ENCODE results near the gene GPD1L. TPM values are rescaled to one million over a fixed set of nuclear protein-coding genes. Genes with fewer than 3 reads are reported as not detected.

Gene GPD1L
- total and polyA plus RNA-seq, 2 of the 13 experiments (the other 11 are each of a cell fraction or from before 2014, with no cell fraction given): 4.9 to 13.7 TPM

DNA sequence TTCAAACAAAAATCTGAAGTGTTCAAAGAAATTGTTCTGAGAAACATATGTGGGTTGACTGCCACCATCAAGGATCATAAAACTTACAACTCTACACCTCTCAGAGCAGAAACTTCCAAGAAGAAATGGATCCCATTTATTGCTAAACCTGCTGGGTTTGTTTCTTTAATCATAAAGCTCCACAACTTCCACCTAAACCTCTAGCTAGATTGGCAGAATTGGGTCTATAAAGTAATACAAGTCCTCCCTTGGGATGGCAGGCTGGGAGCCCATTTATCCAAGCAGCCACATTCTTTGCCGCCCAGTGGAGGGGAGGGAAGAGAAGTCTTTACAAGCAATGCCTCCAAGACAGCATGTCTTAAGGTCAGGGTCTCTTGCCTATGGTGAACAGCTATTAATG is 91.6 kb downstream of the GPD1L start (continued):
- TF ChIP-seq, protein P1, sequence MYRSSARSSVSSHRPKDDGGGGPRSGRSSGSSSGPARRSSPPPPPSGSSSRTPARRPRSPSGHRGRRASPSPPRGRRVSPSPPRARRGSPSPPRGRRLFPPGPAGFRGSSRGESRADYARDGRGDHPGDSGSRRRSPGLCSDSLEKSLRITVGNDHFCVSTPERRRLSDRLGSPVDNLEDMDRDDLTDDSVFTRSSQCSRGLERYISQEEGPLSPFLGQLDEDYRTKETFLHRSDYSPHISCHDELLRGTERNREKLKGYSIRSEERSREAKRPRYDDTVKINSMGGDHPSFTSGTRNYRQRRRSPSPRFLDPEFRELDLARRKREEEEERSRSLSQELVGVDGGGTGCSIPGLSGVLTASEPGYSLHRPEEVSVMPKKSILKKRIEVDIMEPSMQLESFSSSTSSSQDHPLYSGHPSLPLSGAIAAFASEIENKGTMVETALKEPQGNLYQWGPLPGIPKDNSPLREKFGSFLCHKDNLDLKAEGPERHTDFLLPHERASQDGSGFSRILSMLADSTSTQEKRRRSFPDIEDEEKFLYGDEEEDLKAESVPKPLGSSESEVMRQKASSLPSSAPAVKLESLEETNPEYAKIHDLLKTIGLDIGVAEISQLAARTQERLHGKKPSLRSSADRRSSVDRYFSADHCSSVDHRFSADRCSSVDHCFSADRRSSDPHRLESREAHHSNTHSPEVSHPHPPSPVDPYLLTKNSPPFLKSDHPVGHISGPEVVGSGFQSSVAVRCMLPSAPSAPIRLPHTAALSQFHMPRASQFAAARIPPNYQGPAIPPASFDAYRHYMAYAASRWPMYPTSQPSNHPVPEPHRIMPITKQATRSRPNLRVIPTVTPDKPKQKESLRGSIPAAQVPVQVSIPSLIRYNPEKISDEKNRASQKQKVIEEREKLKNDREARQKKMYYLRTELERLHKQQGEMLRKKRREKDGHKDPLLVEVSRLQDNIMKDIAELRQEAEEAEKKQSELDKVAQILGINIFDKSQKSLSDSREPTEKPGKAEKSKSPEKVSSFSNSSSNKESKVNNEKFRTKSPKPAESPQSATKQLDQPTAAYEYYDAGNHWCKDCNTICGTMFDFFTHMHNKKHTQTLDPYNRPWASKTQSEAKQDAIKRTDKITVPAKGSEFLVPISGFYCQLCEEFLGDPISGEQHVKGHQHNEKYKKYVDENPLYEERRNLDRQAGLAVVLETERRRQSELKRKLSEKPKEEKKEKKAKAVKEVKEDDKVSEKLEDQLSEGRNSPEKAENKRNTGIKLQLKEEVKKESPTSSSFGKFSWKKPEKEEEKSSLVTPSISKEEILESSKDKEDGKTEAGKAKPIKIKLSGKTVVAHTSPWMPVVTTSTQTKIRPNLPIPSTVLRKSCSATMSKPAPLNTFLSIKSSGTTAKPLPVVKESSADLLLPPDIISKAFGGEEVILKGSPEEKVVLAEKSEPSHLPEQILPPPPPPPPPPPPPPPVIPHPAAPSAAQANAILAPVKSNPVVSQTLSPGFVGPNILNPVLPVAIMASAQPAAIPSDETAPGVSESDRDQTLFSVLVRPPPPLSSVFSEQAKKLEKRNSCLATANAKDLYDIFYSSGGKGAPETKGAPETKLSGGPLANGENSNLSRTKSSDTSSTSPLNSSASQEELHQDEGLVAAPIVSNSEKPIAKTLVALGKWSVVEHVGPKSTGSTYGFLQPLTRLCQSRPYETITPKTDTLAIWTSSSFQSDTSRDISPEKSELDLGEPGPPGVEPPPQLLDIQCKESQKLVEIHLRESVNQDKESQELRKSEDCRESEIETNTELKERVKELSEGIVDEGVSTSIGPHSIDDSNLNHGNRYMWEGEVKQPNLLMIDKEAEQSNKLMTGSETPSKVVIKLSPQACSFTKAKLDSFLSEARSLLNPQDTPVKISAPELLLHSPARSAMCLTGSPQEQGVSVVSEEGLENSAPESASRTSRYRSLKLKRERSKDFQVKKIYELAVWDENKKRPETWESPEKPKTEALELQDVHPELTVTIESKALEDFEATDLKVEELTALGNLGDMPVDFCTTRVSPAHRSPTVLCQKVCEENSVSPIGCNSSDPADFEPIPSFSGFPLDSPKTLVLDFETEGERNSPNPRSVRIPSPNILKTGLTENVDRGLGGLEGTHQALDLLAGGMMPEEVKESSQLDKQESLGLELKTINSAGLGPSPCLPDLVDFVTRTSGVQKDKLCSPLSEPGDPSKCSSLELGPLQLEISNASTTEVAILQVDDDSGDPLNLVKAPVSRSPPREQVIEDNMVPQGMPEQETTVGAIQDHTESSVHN (CRISPR knock-in tag; IDR thresholded peaks at IDR 0.05): no peak
- TF ChIP-seq ZMYM2 (CRISPR knock-in tag; IDR thresholded peaks at IDR 0.05): no peak
- no peak for TF ChIP-seq ZNF672 (CRISPR knock-in tag; IDR thresholded peaks at IDR 0.05)
- TF ChIP-seq, protein P2, sequence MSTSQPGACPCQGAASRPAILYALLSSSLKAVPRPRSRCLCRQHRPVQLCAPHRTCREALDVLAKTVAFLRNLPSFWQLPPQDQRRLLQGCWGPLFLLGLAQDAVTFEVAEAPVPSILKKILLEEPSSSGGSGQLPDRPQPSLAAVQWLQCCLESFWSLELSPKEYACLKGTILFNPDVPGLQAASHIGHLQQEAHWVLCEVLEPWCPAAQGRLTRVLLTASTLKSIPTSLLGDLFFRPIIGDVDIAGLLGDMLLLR (CRISPR knock-in tag; IDR thresholded peaks at IDR 0.05): no peak
- TF ChIP-seq ZNF251 (CRISPR knock-in tag; IDR thresholded peaks at IDR 0.05): no peak
- no peak for TF ChIP-seq ZNF350 (CRISPR knock-in tag; IDR thresholded peaks at IDR 0.05; ENCODE audit: borderline replicate concordance, low read depth)
- no peak for TF ChIP-seq HOXA5 (CRISPR knock-in tag; IDR thresholded peaks at IDR 0.05)
- TF ChIP-seq, protein P3, sequence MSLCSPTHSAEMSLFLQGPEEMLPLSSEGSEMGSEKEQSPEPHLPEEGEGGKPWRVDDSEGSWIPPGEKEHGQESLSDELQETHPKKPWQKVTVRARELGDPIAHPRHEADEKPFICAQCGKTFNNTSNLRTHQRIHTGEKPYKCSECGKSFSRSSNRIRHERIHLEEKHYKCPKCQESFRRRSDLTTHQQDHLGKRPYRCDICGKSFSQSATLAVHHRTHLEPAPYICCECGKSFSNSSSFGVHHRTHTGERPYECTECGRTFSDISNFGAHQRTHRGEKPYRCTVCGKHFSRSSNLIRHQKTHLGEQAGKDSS (CRISPR knock-in tag; IDR thresholded peaks at IDR 0.05; ENCODE audit: borderline replicate concordance, low read depth): no peak
- TF ChIP-seq NONO (IDR thresholded peaks at IDR 0.05): no peak
- TF ChIP-seq NONO (CRISPR knock-in tag; conservative IDR thresholded peaks at IDR 0.05): no peak
- TF ChIP-seq, protein P4, sequence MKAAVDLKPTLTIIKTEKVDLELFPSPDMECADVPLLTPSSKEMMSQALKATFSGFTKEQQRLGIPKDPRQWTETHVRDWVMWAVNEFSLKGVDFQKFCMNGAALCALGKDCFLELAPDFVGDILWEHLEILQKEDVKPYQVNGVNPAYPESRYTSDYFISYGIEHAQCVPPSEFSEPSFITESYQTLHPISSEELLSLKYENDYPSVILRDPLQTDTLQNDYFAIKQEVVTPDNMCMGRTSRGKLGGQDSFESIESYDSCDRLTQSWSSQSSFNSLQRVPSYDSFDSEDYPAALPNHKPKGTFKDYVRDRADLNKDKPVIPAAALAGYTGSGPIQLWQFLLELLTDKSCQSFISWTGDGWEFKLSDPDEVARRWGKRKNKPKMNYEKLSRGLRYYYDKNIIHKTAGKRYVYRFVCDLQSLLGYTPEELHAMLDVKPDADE (CRISPR knock-in tag; IDR thresholded peaks at IDR 0.05): no peak
- no peak for TF ChIP-seq ZNF572 (CRISPR knock-in tag; IDR thresholded peaks at IDR 0.05)
